AG08395 (cell line): ENCODE results near the gene BLACAT1.
"Not testable (repeated sequence)": the region's sequence is repeated elsewhere in the genome, so short reads cannot be mapped to it uniquely, and the experiment has no call there.

Experiments used
- DNase-seq: peaks from one replicate; pipeline ENCODE4 v3.0.0; 2012; ENCODE audit warnings: mixed read lengths, low spot score

Gene BLACAT1

DNA sequence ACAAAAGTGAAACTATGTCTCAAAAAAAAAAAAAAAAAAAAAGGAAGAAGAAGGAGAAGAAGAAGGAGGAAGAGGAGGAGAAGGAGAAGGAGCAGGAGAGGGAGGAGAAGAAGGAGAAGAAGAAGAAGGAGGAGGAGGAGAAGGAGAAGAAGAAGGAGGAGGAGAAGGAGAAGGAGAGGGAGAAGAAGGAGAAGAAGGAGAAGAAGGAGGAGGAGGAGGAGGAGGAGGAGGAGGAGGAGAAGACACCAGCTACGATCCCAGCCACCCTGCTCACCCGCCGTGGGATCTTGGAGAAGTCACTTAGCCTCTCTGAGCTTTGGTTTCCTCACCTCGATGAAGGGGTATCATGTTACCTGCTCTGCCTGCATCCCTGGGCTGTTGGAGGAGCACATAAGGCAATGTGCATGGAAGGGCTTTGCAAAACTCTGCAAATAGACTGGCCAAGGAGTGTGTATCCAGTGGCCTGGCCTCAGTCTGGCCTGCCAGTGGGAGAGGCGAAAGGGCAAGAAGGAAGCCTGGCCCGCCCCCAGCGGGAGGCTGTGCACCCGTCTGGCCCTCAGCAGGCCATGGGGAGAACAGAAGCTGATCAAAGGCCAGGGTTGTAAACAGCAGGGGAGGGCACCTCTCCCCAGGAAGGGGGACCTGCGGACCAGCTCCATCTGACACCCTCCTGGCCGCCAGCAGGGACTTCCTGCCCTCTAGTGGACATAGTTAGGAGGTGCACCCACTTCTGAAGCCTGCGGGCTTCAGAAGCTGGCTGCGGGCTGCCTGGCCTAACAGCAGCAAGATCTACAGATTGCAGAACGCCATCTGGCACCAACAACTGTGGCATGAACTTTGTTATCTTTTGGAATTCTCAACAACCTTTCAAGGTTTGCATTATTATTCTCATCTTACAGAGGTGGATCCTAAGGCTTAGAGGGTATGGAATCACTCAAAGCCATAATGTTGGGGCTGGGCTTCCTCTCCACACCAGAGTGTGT is 29.4 kb upstream of the BLACAT1 start:
- DNase-seq = peak; percentile 88

DNA sequence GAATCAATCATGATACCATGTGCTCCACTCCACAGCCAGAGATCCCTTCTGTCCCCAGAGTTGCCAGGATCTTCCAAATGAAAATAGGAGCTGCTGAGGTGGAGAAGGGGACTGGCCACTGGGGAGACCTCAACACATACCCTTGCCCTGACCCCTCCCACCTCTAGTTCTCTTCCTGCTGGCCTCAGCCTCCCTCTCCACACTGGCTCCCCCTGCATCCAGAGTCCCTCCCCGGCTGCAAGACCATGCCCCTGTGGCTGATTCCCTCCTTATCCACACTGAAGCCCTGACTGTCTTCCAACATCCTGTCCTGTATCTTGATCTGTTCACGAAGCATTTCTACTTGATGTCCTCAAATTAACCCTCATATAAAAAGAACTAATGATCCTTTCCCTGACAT is 27.5 kb upstream of the BLACAT1 start:
- DNase-seq = no peak

DNA sequence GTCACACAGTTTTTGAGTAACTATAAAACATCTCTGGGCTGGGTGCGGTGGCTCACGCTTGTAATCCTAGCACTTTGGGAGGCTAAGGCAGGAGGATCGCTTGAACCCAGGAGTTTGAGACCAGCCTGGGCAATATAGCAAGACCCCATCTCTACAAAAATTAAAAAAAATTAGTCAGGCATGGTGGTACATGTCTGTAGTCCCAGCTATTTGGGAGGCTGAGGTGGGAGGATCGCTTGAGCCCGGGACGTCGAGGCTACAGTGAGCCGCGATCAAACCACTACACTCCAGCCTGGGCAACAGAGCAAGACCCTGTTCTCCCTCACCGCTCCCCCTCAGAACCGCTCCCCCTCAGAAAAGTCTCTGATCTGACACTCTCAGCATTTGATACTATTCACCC is 26.7 kb upstream of the BLACAT1 start:
- DNase-seq = not testable (repeated sequence)

- peak; percentile 26 for DNase-seq
Measured at GRCh38 chr1:205481629-205482151, 25.8 kb upstream of the BLACAT1 start.

GRCh38 chr1:205481218-205481617 is 25.4 kb upstream of the BLACAT1 start:
- no peak for DNase-seq

GRCh38 chr1:205480349-205480985 is 24.6 kb upstream of the BLACAT1 start:
- no peak for DNase-seq

DNA sequence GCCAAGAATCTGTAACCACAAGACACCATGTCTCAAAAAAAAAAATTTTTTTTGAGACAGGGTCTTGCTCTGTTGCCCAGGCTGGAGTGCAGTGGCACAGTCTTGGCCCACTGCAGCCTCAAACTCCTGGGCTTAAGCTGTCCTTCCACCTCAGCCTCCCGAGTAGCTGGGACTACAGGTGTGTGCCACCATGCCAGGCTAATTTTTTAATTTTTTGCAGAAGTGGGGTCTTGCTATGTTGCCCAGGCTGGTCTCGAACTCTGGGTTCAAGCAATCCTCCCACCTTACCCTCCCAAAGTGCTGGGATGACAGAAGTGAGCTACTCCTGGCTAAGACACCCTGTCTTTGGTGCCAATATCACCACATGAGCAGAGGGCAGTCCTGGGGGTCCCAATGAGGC is 23.1 kb upstream of the BLACAT1 start:
- DNase-seq = not testable (repeated sequence)

DNA sequence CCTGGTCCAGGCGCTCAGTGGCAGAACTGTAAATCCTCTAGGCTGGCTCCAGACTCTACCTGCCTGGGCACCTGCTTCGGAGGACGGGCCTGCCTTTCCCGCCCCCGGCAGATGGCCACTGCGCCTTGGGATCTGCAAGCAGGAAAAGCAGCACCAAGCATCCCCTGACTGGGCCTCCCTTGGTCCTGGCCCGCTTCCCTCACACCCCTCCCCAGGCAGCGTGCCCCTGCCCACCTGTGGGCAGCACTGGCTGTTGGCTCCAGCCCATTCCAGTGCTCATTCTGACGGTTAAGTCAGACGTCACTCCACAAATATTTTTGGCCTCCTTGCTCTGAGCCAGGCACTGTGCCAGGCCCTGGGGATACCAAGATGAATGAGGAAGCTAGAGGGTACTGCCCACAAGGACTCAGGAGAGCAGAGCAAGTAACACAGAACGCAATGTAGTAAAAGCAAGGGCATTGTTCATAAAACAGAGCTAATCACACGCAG is 22.0 kb upstream of the BLACAT1 start:
- peak; percentile 54 for DNase-seq

DNA sequence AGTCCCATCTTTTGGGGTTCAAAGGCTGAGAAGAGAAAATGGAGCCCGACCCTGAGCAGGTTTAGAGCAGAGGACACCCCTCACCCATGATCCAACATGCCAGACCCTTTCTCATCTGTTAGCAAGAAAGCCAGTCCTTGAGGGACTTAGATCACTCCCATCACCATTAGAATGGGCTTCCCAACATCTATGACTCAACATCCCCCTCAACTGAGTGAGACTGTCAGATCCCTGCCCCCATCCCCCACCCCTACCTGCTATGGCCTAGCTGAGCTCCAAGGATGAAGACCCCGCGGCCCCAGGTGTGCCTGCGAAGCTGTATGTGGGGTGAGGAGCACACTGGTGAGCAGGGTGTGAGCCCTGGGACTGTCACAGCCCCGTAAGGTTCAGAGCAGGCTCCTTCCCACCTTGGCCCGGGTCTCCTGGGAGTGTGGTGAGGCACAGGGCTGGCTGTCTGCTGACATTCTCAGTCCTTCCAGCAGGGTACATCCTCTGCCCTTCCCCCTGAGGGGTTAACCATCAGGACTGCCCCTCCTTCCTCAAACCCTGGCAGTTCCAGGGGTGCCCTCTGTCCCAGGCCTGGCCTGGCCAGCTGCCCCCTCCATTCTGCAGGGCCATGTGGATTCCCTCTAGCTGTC is 21.4 kb upstream of the BLACAT1 start:
- no peak for DNase-seq

- no peak for DNase-seq
Measured at GRCh38 chr1:205476648-205477047, 20.8 kb upstream of the BLACAT1 start.

GRCh38 chr1:205475855-205476254 is 20.0 kb upstream of the BLACAT1 start:
- DNase-seq = no peak

DNA sequence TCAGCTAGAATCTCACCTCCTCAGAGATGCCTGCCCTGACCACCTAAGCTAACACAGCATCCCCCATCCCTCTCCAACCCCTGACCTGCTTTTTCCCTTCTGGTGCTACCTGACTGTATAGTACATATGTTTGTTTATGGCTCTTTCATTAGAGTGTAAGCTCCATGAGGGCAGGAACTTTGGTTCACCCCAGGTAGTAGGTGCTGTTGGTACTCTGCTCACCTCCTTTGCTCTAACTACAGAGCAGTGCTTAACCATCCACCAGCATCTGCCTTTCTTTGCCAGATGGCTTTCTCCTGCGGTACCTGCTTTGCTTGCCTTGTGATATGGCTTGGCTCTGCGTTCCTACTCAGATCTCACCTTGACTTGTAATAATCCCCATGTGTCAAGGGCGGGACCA is 18.7 kb upstream of the BLACAT1 start:
- DNase-seq = no peak

DNA sequence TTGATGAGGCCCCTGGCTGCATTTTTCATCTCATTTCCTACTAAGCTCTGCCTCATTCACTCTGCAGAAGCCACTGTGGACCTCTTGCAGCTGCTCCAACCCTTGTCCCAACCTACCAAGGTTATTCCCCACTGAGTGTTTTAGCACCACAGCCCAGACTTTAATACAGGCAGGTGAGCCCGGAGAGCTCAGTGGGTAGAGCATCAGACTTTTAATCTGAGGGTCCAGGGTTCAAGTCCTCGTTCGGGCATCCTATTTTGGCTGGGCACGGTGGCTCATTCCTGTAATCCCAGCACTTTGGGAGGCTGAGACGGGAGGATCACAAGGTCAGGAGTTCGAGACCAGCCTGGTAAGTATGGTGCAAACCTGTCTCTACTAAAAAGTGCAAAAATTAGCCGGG is 18.1 kb upstream of the BLACAT1 start:
- no peak for DNase-seq

- no peak for DNase-seq
Measured at GRCh38 chr1:205473475-205473874, 17.6 kb upstream of the BLACAT1 start.

- no peak for DNase-seq
Measured at GRCh38 chr1:205472737-205473441, 17.0 kb upstream of the BLACAT1 start.

- no peak for DNase-seq
Measured at GRCh38 chr1:205470131-205470530, 14.3 kb upstream of the BLACAT1 start.

- no peak for DNase-seq
Measured at GRCh38 chr1:205466595-205467220, 10.9 kb upstream of the BLACAT1 start.

GRCh38 chr1:205465392-205465791 is 9.5 kb upstream of the BLACAT1 start:
- no peak for DNase-seq

- DNase-seq = peak; percentile 70
Measured at GRCh38 chr1:205458777-205459566, 3.1 kb upstream of the BLACAT1 start.
